ENCODE results near the gene PLA2G4B.

DNA sequence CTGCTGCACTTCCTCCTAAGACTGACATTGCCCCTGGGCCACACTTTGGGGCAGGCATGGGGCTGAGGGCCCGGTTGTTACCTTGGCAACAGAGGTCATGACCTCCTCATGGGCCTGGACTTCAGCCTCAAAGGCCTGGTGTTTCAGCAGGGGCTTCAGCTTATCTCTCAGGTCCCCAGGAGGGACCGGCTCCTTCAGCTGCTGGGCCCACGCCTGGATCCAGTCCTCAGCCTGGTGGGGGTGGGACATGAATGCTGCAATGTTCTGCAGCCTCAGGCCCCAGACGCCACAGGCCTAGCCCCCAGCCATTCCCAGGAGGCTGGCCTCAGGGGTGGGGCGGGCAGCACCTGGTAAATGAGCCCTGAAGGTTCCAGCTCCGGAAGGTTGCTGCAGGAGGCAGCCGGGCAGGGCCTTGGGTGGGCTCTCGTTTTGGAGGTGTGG is 27.6 kb downstream of the PLA2G4B start:
- TF ChIP-seq, protein P1, sequence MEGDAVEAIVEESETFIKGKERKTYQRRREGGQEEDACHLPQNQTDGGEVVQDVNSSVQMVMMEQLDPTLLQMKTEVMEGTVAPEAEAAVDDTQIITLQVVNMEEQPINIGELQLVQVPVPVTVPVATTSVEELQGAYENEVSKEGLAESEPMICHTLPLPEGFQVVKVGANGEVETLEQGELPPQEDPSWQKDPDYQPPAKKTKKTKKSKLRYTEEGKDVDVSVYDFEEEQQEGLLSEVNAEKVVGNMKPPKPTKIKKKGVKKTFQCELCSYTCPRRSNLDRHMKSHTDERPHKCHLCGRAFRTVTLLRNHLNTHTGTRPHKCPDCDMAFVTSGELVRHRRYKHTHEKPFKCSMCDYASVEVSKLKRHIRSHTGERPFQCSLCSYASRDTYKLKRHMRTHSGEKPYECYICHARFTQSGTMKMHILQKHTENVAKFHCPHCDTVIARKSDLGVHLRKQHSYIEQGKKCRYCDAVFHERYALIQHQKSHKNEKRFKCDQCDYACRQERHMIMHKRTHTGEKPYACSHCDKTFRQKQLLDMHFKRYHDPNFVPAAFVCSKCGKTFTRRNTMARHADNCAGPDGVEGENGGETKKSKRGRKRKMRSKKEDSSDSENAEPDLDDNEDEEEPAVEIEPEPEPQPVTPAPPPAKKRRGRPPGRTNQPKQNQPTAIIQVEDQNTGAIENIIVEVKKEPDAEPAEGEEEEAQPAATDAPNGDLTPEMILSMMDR (optimal IDR thresholded peaks at IDR 0.05 in 1 of 3, IDR thresholded peaks at IDR 0.05 in 1 of 3, conservative IDR thresholded peaks at IDR 0.05 in 1 of 3; ENCODE audit: extremely low read depth in 1 of 3, insufficient read depth in 2 of 3, low read length in 3 of 3) = no peak
- no peak for TF ChIP-seq EZH2 (IDR thresholded peaks at IDR 0.05; ENCODE audit: low read length)

Measured in keratinocyte (primary cell).